Activated T-helper 1 cell treated with Interleukin-2 at 50 U/mL for 16 hours (primary cell): Measurements from ENCODE around the gene TCN1.

Experiments
- DNase-seq: peaks from one replicate; pipeline ENCODE4 v3.0.0-alpha.2; 2020; ENCODE audit warnings: low read depth

TCN1 gene

DNA sequence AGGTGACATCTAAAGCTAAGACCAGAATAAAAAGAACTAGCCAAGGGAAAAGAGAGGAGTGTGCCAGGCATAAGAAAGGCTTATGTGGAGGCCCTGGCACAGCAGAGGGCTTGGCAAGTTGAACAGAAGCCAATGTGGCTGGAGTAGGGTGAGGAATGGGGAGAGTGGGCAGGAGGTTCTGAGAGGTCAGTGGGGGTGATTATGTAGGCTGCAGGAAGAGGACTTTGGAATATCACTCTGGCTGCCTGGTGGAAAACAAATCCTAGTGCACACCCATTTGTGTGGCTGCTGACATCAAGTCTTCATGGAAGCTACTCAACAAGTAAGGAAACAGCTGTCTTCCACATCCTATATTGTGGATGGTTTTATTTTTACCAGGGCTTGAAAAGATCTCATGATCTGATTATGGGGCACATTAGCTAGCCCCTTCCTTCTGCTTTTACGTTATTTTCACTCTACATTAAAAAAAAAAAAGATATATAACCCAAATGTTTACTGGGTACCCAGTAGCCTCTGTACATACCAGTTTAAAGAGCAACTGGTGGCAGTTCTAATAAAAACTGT is 59.2 kb downstream of the TCN1 start:
- no peak for DNase-seq

DNA sequence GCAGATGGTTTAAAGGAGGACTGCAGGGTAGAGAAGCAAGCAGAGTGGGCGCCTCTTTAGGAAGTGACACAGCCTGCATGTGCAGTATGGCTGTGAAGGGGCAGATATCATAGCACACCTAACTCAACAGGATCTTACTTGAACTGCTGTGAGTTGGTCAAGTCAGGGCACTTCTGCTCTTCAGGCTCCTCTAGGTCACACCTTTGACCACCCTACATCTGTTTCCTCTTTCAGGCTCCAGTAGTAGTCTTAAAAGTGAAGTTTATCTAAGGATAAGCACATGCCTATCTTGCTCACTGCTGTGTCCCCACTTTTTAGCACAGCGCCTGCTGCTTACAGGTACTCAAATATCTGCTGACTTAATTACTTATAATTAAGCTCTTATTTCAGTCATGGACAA is 62.2 kb downstream of the TCN1 start:
- no peak for DNase-seq
